Upper lobe of left lung (tissue), 6 donors: ENCODE results near the gene HIBCH. TPM values are rescaled to one million over a fixed set of nuclear protein-coding genes. Genes with fewer than 3 reads are reported as not detected.
"Not testable (repeated sequence)": the region's sequence is repeated elsewhere in the genome, so short reads cannot be mapped to it uniquely, and the experiment has no call there.

Source experiments
- ATAC-seq, 2 donors: fragments of 200-7000 bp; cut with Tn5 transposase; one replicate each; pipeline ENCODE4 v1.9.1; 2022; ENCODE audit warnings: mild to moderate bottlenecking in 2 of 2, moderate library complexity in 2 of 2; ENCODE audit not compliant: low FRiP score in 2 of 2
- DNase-seq, 2 donors: peaks; one replicate each; pipeline ENCODE4 v3.0.0-alpha.2; 2019 to 2020
- H3K27ac ChIP-seq, 4 donors: fragments of 200-600 bp; sonication (generic); one replicate each; pipeline ENCODE4 v1.5.1; 2016 to 2019
- H3K27me3 ChIP-seq, 4 donors: fragments of 200-600 bp; sonication (generic); one replicate each; pipeline ENCODE4 v1.5.1; 2017 to 2019
- H3K36me3 ChIP-seq, 4 donors: fragments of 200-600 bp; sonication (generic); one replicate each; pipeline ENCODE4 v1.5.1; 2016 to 2019
- H3K4me1 ChIP-seq, 4 donors: fragments of 200-600 bp; sonication (generic); one replicate each; pipeline ENCODE4 v1.5.1; 2018 to 2019
- H3K4me3 ChIP-seq, 4 donors: fragments of 200-600 bp; sonication (generic); one replicate each; pipeline ENCODE4 v1.5.1; 2017 to 2019; ENCODE audit warnings: mild to moderate bottlenecking in 2 of 4, moderate library complexity in 1 of 4
- H3K9me3 ChIP-seq, 4 donors: fragments of 200-600 bp; sonication (generic); one replicate each; pipeline ENCODE4 v1.5.1; 2018 to 2019
- EP300 ChIP-seq, 4 donors: sonication (generic); formaldehyde crosslinking; IDR thresholded peaks; one replicate each; pipeline ENCODE4 v1.5.1; 2017; ENCODE audit warnings: antibody characterized with exemption in 4 of 4, control low read depth in 2 of 4
- POLR2A ChIP-seq, 4 donors: fragments of 450-650 bp; IDR thresholded peaks; one replicate each; pipeline ENCODE4 v1.5.1; 2016 to 2017; ENCODE audit warnings: antibody characterized with exemption in 4 of 4, mild to moderate bottlenecking in 2 of 4
- POLR2AphosphoS5 ChIP-seq, 2 donors: sonication (generic); formaldehyde crosslinking; IDR thresholded peaks; one replicate each; pipeline ENCODE4 v1.5.1; 2017; ENCODE audit warnings: antibody characterized with exemption in 2 of 2
- WGBS, 2 donors: methylation state at CpG; one replicate each; pipeline ENCODE4 v1.1.5; 2017 to 2018; 5-methylcytosine and 5-hydroxymethylcytosine counted together
- total RNA-seq, 6 donors: library from RNA; depleted of rRNA in 4 of 6; stranded (reverse); fragments of >200 nt in 4 of 6; gene quantifications; one replicate each; pipeline versions ENCODE4 v1.1.0 to v1.2.1, GENCODE V29; 2016 to 2021
- TF ChIP-seq, protein P1 (sequence below), 6 experiments: fragments of 450-650 bp in 4 of 6; fragments of 200-600 bp in 2 of 6; sonication (generic) in 2 of 6; IDR thresholded peaks; one replicate each; pipeline ENCODE4 v1.5.1; 2016 to 2019; ENCODE audit warnings: antibody characterized with exemption in 6 of 6
- donor health status: DM: no; HTN: no; CAD: no; lungs with moderate emphysema.
- donor health status: DM: no; HTN: yes; CAD: no; lungs with severe emphysema.

The HIBCH gene
- total RNA-seq, 6 donors from 2014 or later, result 10.1 to 24.2 (median 14.7) TPM

GRCh38 chr2:190167702-190168101, 151.9 kb downstream of the HIBCH start:
- 90 to 98% methylated on average over 4 to 5 of the region's 5 CpGs for WGBS, 2 donors
- ATAC-seq, result no peak
- Histone ChIP-seq H3K4me1 (no peaks in the 10 kb centered on the region), H3K27ac (no peak overlapping the region), H3K4me3 (no peak overlapping the region), H3K9me3 (peaks cover 0 to 5% (median 2%) of the 10 kb centered on the region in 4 donors), H3K27me3 (no peaks in the 10 kb centered on the region), H3K36me3 (no peaks in the 10 kb centered on the region)
- TF ChIP-seq POLR2AphosphoS5 (IDR thresholded peaks at IDR 0.05) (no peak), POLR2A (IDR thresholded peaks at IDR 0.05) (no peak), EP300 (IDR thresholded peaks at IDR 0.05) (no peak)
- TF ChIP-seq, protein P1, sequence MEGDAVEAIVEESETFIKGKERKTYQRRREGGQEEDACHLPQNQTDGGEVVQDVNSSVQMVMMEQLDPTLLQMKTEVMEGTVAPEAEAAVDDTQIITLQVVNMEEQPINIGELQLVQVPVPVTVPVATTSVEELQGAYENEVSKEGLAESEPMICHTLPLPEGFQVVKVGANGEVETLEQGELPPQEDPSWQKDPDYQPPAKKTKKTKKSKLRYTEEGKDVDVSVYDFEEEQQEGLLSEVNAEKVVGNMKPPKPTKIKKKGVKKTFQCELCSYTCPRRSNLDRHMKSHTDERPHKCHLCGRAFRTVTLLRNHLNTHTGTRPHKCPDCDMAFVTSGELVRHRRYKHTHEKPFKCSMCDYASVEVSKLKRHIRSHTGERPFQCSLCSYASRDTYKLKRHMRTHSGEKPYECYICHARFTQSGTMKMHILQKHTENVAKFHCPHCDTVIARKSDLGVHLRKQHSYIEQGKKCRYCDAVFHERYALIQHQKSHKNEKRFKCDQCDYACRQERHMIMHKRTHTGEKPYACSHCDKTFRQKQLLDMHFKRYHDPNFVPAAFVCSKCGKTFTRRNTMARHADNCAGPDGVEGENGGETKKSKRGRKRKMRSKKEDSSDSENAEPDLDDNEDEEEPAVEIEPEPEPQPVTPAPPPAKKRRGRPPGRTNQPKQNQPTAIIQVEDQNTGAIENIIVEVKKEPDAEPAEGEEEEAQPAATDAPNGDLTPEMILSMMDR (IDR thresholded peaks at IDR 0.05), result no peak
- DNase-seq, result no peak

GRCh38 chr2:190165491-190165890, 154.1 kb downstream of the HIBCH start:
- TF ChIP-seq POLR2A (IDR thresholded peaks at IDR 0.05) (no peak), EP300 (IDR thresholded peaks at IDR 0.05) (no peak), POLR2AphosphoS5 (IDR thresholded peaks at IDR 0.05) (no peak)
- TF ChIP-seq, protein P1 (IDR thresholded peaks at IDR 0.05), result no peak

GRCh38 chr2:190162851-190163250, 156.8 kb downstream of the HIBCH start:
- no peaks in the 10 kb centered on the region for H3K4me1 ChIP-seq
- DNase-seq, result peak in 1 of 2 donors; percentile 22
- WGBS, 2 donors, result 94 to 95% methylated on average over 11 of the region's 11 CpGs
- ATAC-seq, result no peak
- no peak overlapping the region for H3K27ac ChIP-seq
- no peaks in the 10 kb centered on the region for H3K27me3 ChIP-seq
- H3K9me3 ChIP-seq, result peaks cover 0 to 3% (median 0%) of the 10 kb centered on the region in 4 donors
- H3K36me3 ChIP-seq, result no peaks in the 10 kb centered on the region
- TF ChIP-seq POLR2A (IDR thresholded peaks at IDR 0.05) (no peak), POLR2AphosphoS5 (IDR thresholded peaks at IDR 0.05) (no peak), EP300 (IDR thresholded peaks at IDR 0.05) (no peak)
- TF ChIP-seq, protein P1 (IDR thresholded peaks at IDR 0.05), result no peak
- no peak overlapping the region for H3K4me3 ChIP-seq

More at GRCh38 chr2:190165491-190165890, 154.1 kb downstream of the HIBCH start:
- Histone ChIP-seq H3K36me3 (no peaks in the 10 kb centered on the region), H3K9me3 (peaks cover 0 to 5% (median 2%) of the 10 kb centered on the region in 4 donors), H3K4me1 (no peaks in the 10 kb centered on the region), H3K4me3 (no peak overlapping the region), H3K27ac (no peak overlapping the region), H3K27me3 (no peaks in the 10 kb centered on the region)
- ATAC-seq (no peak), DNase-seq (no peak)
- WGBS, 2 donors, result 86 to 100% methylated on average over 1 of the region's 1 CpG

- WGBS, 2 donors, result 77 to 85% methylated on average over 3 of the region's 3 CpGs
- TF ChIP-seq, protein P1 (IDR thresholded peaks at IDR 0.05), result no peak
- TF ChIP-seq EP300 (IDR thresholded peaks at IDR 0.05) (no peak), POLR2AphosphoS5 (IDR thresholded peaks at IDR 0.05) (no peak), POLR2A (IDR thresholded peaks at IDR 0.05) (no peak)
- H3K4me1 ChIP-seq, result no peaks in the 10 kb centered on the region
- H3K27ac ChIP-seq, result no peak overlapping the region
- H3K9me3 ChIP-seq, result no peaks in the 10 kb centered on the region
- DNase-seq (no peak), ATAC-seq (peak in 1 of 2 donors; percentile 96)
- no peaks in the 10 kb centered on the region for H3K36me3 ChIP-seq
- H3K4me3 ChIP-seq, result no peak overlapping the region
- no peaks in the 10 kb centered on the region for H3K27me3 ChIP-seq
Measured at GRCh38 chr2:190159453-190159852, 160.2 kb downstream of the HIBCH start.

DNA sequence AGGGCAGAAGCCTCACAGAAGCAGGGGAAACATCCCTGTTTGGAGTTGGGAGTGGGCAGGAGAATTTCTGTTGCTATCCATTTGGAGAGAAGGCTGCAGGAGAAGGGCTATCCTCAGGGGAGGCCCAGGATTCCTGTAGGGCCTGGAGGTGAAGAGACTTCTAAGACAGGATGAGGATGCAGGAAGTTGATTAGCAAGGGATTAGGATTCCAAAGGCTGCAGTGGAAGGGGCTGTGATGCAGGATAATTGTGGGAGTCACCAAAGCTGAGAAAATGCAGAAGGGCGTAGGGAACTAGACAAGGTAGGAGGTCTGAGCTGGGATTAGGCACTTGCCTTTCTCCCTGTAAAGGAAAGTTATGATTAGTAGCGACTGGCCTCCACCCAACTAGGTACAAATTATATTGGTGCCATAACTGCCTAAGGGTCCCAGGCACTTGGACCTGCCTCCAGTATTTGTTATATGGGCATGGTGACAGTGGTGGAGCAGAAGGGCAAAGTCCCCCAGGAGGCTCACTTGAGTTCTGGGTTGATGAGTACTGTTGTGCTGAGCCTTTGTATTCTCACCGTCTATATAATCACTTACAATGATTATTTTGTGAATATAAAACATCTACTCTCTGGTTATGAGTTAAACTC, 160.7 kb downstream of the HIBCH start:
- Histone ChIP-seq H3K4me1 (no peaks in the 10 kb centered on the region), H3K27me3 (no peaks in the 10 kb centered on the region), H3K27ac (no peak overlapping the region), H3K4me3 (no peak overlapping the region), H3K9me3 (no peaks in the 10 kb centered on the region), H3K36me3 (no peaks in the 10 kb centered on the region)
- 90 to 91% methylated on average over 3 of the region's 3 CpGs for WGBS, 2 donors
- ATAC-seq (peak; percentile 26 to 41), DNase-seq (no peak)
- no peak for TF ChIP-seq POLR2AphosphoS5 (IDR thresholded peaks at IDR 0.05)
- TF ChIP-seq POLR2A (IDR thresholded peaks at IDR 0.05), result no peak
- no peak for TF ChIP-seq EP300 (IDR thresholded peaks at IDR 0.05)

- not testable (repeated sequence) for H3K36me3 ChIP-seq, H3K27me3 ChIP-seq, H3K9me3 ChIP-seq, H3K4me1 ChIP-seq, ATAC-seq, H3K4me3 ChIP-seq, H3K27ac ChIP-seq, DNase-seq
- WGBS, 2 donors, result 83 to 91% methylated on average over 10 of the region's 10 CpGs
Measured at GRCh38 chr2:190157613-190158528, 161.8 kb downstream of the HIBCH start.
